ENCODE results near the gene ABHD17B. TPM values are rescaled to one million over a fixed set of nuclear protein-coding genes. Genes with fewer than 3 reads are reported as not detected.

ABHD17B gene
- total RNA-seq, 1 donor from 2014 or later: 12.5 TPM

DNA sequence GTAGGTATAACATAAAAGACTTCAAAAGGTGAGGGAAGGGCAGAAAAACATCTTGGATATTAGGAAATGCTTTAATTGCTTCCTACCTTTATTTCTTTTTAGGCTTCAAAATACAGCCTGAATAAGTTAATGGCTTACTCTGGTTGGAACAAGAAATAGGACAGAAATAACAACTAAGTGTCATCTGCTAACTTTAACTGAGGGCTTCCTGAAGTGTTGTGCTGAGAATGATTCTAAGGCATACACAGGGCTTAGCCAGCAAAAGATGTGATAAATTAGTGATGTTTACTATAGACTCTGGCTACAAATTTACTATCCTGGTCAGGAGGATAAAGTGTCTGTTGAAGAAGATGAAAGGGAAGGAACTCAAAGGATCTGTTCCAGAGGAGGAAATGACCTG lies 34.2 kb downstream of the ABHD17B start:
- Mint-ChIP-seq H3K36me3 (ENCODE audit: low read depth) (peaks cover 10% of the 10 kb centered on the region), H3K27me3 (ENCODE audit: low read depth) (no peaks in the 10 kb centered on the region), H3K4me1 (ENCODE audit: low read depth) (no peaks in the 10 kb centered on the region), H3K27ac (ENCODE audit: unreplicated experiment) (peak overlapping the region; percentile 4), H3K4me3 (ENCODE audit: unreplicated experiment) (no peak overlapping the region), H3K9me3 (ENCODE audit: low read depth) (peaks cover 20% of the 10 kb centered on the region)
- TF ChIP-seq, protein P1, sequence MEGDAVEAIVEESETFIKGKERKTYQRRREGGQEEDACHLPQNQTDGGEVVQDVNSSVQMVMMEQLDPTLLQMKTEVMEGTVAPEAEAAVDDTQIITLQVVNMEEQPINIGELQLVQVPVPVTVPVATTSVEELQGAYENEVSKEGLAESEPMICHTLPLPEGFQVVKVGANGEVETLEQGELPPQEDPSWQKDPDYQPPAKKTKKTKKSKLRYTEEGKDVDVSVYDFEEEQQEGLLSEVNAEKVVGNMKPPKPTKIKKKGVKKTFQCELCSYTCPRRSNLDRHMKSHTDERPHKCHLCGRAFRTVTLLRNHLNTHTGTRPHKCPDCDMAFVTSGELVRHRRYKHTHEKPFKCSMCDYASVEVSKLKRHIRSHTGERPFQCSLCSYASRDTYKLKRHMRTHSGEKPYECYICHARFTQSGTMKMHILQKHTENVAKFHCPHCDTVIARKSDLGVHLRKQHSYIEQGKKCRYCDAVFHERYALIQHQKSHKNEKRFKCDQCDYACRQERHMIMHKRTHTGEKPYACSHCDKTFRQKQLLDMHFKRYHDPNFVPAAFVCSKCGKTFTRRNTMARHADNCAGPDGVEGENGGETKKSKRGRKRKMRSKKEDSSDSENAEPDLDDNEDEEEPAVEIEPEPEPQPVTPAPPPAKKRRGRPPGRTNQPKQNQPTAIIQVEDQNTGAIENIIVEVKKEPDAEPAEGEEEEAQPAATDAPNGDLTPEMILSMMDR (IDR thresholded peaks at IDR 0.05): no peak
- no peak for DNase-seq (ENCODE audit: low spot score)

DNA sequence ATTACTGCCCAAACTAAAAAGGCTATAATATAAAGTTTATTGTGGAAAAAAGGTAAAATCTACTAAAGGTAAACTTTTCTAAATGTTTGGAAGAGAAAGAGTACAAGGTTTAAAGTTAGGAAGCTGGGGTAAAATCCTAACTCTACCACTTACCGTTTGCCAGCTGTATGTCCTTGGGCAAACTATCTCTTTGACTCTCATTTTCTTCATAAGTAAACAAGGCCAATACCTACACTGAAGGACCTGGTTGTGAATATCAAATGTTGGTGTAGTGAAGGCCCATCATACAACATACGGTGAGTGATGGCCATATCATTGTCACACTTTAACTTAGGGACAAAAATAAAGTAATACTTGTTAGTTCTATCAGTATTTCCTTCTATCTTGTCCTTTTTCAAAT lies 34.9 kb downstream of the ABHD17B start:
- TF ChIP-seq, protein P1 (IDR thresholded peaks at IDR 0.05): no peak
- Mint-ChIP-seq H3K9me3 (ENCODE audit: low read depth) (peaks cover 20% of the 10 kb centered on the region), H3K27ac (ENCODE audit: unreplicated experiment) (no peak overlapping the region), H3K4me1 (ENCODE audit: low read depth) (no peaks in the 10 kb centered on the region), H3K4me3 (ENCODE audit: unreplicated experiment) (no peak overlapping the region), H3K36me3 (ENCODE audit: low read depth) (peaks cover 10% of the 10 kb centered on the region), H3K27me3 (ENCODE audit: low read depth) (no peaks in the 10 kb centered on the region)
- no peak for DNase-seq (ENCODE audit: low spot score)

DNA sequence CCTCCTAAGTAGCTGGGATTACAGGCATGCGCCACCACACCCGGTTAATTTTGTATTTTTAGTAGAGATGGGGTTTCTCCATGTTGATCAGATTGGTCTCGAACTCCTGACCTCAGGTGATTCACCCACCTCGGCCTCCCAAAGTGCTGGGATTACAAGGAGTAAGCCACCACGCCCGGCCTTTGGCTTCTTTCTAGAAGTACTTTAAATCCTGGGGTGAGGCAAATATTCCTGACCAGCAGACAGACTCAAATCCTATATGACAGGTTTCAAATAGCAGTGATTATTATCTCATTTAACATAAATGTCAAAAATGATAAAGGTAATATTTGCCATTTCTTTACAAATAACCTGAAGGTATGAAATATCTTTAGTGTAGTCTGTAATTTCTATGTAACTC lies 35.6 kb downstream of the ABHD17B start:
- Mint-ChIP-seq H3K36me3 (ENCODE audit: low read depth) (peaks cover 10% of the 10 kb centered on the region), H3K27me3 (ENCODE audit: low read depth) (no peaks in the 10 kb centered on the region), H3K27ac (ENCODE audit: unreplicated experiment) (no peak overlapping the region), H3K4me3 (ENCODE audit: unreplicated experiment) (no peak overlapping the region), H3K9me3 (ENCODE audit: low read depth) (peaks cover 20% of the 10 kb centered on the region), H3K4me1 (ENCODE audit: low read depth) (no peaks in the 10 kb centered on the region)
- no peak for DNase-seq (ENCODE audit: low spot score)
- TF ChIP-seq, protein P1 (IDR thresholded peaks at IDR 0.05): no peak

DNA sequence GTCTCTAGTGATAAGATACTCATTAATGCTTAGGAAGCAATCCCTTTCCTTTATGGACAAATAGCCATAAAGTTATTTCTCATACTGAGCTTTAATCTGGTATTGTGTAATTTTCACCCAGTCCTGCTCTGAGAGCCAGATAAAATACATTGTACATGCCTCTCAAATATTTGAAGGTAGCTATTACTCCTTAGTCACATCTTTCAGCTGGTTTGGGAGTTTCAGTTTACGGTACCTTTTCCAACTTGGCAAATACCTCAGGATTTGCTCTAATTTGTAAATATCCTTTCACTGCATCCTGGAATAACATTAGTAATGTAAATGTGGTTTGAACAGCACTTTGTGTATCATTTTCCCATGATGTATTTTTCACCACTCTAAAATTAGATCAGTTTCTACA lies 47.4 kb downstream of the ABHD17B start:
- H3K36me3 Mint-ChIP-seq (ENCODE audit: low read depth): peaks cover 19% of the 10 kb centered on the region
- no peak overlapping the region for H3K27ac Mint-ChIP-seq (ENCODE audit: unreplicated experiment)
- no peak overlapping the region for H3K4me3 Mint-ChIP-seq (ENCODE audit: unreplicated experiment)
- no peaks in the 10 kb centered on the region for H3K27me3 Mint-ChIP-seq (ENCODE audit: low read depth)
- TF ChIP-seq, protein P1 (IDR thresholded peaks at IDR 0.05): no peak
- peaks cover 18% of the 10 kb centered on the region for H3K4me1 Mint-ChIP-seq (ENCODE audit: low read depth)
- no peak for DNase-seq (ENCODE audit: low spot score)
- peaks cover 21% of the 10 kb centered on the region for H3K9me3 Mint-ChIP-seq (ENCODE audit: low read depth)

DNA sequence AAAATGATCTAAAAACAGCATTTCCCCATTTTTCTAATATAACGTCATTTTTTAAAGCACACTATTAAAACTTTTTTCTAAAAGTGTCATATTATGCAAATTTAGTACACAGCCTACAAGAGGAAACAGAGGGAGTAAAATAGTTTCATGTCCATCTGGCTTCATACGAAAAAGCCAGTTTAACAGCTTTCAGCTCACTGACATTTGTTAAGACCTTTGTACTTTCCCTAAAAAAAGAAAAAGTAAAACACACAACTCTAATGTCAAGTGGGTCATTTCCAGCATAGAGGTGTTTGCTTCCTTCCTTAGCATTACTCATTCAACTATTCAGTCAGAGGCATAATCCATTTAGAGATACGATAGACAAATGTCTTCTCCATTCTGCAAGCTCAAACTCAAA lies 49.4 kb downstream of the ABHD17B start:
- H3K4me1 Mint-ChIP-seq (ENCODE audit: low read depth): peaks cover 18% of the 10 kb centered on the region
- TF ChIP-seq, protein P1 (IDR thresholded peaks at IDR 0.05): no peak
- H3K9me3 Mint-ChIP-seq (ENCODE audit: low read depth): peaks cover 21% of the 10 kb centered on the region
- DNase-seq (ENCODE audit: low spot score): no peak
- H3K4me3 Mint-ChIP-seq (ENCODE audit: unreplicated experiment): no peak overlapping the region
- no peak overlapping the region for H3K27ac Mint-ChIP-seq (ENCODE audit: unreplicated experiment)
- H3K27me3 Mint-ChIP-seq (ENCODE audit: low read depth): no peaks in the 10 kb centered on the region
- H3K36me3 Mint-ChIP-seq (ENCODE audit: low read depth): peaks cover 16% of the 10 kb centered on the region

Data from chondrocyte (in vitro differentiated cells).